Stimulated activated CD8-positive, alpha-beta memory T cell treated with anti-CD3 and anti-CD28 coated beads, Interleukin-7, amount 100 ng/mL, for 1 hour (primary cell): ENCODE measurements around the gene TRMT61B.

Experiments
- DNase-seq, 2 donors: peaks; one replicate each; pipeline ENCODE4 v3.0.0-alpha.2; 2020; ENCODE audit warnings: low read depth in 2 of 2

The TRMT61B gene

DNA sequence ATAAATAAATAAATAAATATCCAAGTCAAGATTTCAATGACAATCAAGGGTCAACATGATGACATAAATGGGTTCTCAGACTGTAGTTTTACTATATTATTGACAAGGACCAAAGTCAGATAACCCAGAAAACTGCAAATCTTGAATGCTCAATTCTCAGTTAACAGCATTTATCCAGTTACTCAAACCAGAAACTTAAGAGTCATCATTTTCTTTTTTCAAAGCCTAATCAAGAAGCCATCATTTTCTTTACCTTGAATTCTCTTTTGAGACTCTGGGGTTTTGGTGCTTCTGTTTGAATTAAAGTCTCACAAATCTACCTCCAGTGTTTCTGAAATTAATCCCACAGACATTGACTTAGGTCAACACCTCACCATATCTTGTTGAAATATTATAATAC lies 14.1 kb downstream of the TRMT61B start:
- DNase-seq, result no peak

DNA sequence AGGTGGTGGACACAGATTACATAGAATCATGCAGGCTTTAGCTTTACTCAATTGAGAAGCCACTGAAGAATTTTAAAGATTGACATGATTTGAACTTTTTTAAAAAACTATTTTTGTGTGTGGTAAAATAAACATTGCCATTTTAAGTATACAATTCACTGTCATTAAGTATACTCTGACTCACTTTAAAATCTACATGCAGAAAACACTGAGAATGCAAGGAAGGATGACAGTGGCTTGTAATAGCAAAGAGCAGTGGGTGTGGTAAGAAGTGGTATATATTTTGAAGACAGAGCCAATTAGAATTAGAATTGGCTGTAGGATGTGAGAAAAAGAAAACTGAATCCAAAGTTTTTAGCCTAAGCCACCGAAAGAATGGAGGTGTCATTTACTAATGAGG lies 14.9 kb downstream of the TRMT61B start:
- DNase-seq, result no peak

DNA sequence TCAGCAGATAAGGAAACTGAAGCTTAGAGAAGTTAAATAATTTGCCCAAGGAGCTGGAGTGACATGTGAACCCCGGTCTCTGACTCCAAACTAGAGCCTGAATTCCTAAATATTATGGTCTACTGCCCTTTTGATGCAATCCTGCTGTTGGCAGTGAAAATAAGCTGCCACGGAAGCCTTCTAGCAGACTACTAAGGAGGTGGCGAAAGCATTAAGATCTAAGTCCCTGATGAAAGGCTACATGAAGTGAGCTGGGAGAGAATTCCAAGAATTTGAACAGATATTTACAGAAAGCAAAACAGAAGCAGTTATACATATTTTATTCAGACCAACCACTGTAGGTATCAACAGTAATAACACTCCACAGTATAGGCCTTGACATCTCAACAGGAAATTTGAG lies 28.1 kb downstream of the TRMT61B start:
- no peak for DNase-seq

DNA sequence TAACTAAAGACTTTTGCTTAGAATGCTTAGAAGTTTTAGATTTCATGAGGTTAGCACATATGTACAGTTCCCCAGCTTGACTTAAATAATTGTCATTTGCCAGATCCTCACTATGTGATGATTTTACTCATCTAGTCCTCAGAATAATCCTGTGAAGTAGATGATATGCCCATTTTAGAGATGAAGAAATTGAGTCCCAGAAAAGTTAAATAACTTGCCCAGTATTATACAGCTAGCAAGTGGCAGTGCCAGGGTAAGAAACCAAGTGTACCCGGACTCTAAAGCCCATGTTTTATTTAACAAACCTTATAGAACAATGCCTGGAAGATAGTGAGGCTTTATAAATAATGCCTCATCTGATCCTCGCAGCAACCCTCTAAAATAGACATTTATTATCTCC lies 31.1 kb downstream of the TRMT61B start:
- no peak for DNase-seq

DNA sequence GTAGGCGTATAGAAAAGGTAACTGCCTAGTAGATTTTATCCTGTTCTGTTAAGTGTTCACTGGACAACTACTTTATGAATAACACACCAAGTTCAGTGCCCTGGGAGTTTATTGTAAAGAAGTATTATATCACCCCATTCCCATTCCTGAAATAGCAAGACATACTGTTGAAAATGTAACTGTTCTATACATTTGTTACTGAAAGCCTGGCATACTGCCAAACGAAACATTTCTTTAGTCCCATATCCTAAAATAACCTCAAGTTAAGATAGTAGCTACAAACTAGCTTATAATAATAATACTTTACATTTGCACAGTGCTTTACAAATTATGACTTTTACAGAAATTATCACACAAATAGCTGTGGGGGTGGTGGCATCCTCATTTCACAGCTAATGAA lies 34.3 kb downstream of the TRMT61B start:
- DNase-seq, result no peak

DNA sequence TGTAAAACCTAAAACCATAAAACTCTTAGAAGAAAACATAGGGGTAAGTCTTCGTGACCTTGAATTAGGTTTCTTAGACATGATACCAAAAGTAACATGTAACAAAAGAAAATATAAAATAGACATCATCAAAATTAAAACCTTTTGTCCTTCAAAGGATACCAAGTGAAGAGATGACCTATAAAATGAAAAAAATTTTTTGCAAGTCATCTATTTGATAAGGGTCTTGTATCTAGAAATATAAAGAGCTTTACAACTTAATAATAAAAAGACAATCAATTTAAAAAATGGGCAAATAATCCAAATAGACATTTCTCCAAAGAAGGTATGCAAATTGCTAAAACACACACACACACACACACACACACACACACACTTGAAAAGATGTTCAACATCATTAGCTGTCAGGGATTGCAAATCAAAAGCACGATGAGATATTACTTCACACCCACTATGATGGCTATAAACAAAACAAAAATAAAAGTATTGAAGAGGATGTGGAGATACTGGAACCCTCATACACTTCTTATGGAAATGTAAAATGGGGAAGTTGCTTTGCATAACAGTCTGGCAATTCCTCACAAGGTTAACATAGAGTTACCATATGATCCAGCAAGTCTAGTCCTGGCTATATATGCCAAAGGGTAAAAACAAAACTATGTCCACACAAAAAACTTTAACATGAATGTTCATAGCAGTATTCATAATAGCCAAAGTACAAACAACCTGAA lies 36.2 kb downstream of the TRMT61B start:
- DNase-seq, result no peak

DNA sequence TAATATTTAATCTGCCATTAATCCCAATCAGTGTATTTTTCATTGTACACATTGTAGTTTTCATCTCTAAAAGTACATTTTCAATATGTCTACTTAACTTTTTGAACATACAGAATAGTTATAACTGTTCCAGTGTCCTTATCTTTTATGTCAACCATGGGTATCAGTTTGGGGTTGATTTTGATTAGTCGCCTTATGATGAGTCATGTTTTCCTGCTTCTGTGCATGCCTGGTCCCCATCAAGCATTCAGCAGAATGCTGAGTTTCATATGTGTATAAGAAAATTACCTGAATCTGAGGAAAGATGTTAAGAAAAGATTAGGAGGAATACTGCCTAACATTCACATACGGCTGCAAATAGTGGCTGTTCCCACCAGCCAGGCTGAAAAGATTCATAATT lies 41.7 kb downstream of the TRMT61B start:
- no peak for DNase-seq

DNA sequence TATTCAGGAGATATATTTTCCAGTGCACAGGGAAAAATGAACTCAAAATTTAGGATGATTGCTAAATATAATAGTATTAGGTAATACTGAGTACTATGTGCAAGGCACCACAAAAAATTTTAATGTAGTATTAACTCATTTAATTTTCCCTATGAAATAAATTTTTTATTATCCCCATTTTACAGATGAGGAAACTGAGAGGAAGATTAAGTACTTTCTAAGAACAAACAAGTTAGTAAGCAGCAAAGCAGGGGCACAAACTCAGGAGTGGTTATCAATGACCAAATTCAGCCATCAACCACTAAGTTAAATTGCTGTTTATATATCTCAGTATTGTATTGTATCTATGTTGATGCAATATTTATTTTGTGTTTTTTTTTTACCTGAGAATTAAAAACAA lies 45.2 kb downstream of the TRMT61B start:
- no peak for DNase-seq

DNA sequence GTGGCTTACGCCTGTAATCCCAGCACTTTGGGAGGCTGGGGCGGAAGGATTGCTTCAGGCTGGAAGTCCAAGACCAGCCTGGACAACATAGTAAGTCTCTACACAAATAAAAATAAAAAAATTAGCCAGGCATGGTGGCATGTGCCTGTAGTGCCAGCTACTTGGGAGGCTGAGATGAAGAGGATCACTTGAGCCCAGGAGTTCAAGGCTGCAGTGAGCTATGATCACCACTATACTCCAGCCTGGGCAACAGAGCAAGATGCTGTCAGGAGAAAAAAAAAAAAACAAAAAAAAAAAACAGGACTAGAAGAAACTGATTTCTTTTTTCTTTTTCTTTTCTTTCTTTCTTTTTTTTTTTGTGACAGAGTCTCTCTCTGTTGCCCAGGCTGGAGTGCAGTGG lies 45.9 kb downstream of the TRMT61B start:
- no peak for DNase-seq

DNA sequence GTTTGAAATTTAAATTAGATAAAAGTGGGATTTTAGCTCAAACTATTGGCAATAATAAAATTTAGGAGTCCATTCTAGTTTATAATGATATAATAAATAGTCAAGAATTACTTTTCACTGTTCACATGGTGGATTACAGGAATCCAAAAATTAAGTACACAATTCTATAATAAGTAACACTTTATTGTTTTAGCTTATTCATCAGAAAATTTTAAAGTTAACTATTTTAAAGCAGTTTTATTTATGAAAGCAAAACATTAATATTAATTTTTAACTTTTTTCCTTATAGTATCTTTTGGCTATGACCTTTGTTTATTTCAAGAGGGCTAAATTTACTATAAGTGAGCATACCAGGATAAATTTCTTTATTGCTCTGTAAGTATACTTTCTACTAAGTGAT lies 48.1 kb downstream of the TRMT61B start:
- DNase-seq, result no peak

DNA sequence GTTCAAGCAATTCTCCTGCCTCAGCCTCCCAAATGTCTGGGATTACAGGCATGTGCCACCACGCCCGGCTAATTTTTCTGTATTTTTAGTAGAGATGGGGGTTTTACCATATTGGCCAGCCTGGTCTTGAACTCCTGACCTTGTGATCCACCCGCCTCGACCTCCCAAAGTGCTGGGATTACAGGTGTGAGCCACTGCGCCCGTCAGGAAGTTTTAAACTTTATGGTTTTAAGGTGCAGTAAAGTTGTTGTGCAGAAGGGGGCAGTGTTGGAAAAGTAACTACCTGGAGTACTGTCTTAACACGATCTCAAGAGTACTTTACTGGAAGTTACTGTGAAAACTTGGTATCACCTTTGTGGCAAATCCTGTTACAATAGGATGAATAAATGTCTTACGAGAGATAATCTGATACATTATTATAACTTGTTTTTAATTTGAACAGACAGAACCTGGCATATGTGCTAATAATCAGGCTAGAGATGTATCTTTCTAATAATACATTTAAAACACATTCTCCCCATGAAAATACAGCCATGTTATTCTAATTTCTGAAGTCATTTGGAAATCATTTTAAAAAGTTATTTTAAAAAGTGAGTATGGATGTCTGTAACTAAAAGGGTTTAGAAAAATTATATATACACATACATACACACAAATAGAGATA lies 48.7 kb downstream of the TRMT61B start:
- peak; percentile 16 to 37 for DNase-seq

DNA sequence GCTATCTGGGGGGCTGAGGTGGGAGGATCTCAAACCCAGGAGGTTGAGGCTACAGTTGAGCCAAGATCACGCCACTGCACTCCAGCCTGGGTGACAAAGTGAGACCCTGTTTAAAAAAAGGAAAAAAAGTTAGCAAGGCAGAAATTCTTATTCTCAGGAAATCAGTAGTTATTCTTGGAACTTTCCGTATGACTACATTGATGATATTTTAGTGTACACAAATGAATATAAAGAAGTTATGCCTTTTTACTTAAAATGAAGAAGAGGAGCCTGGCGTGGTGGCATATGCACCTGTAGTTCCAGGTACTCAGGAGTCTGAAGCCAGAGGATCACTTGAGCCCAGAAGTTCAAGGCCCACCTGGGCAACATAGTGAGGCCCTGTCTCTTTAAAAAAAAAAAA lies 52.1 kb downstream of the TRMT61B start:
- DNase-seq, result no peak

DNA sequence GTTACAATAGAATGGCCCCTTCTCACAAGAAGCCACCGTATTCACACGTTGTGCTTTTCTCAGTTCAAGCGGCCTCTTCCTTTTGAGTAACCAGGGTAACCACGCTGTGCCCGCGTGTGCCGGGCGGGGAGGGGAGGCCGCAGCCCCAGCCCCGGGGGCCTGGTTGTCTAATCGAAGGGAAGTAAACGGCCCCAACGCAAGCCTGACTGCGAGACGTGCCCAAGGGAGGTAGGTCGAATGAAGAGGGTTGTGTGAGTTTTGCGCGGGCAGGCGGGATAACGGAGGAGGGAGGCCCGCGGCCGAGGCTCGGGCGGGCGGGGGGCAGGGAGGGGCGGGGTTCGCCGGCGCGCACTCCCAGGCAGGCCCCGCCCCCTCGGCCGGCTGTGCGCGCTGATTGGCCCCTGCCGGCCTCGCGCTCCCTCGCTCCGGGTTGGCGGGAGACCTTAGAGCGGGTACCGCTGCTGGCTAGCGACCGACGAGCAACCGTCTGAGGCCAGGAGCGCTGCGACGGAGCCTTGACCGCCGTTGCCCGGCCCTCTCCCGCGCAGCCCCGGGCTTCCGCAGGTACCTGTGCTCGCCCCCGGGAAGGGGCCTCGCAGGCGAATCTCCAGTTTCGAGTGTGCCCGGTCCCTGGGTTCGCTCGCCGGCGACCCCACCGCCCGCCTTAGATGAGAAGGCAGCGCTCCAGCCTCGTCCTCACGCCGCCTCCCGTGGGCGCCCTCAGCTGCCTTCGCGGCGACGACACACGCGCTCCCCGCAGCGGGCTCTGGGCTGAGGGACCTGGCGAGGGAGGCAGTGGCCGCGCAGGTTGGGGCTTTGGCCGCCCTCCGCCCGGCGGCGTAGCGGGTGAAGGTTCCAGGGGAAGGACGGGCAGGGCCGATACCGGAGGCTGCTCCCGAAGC lies 59.5 kb downstream of the TRMT61B start, which contains the start of gene SPDYA:
TSS of gene SPDYA (plus strand) at position 451 of the 902 bp plus-strand sequence. CDS start 5,181 bp downstream, outside the sequence.
- peak; percentile 48 to 50 for DNase-seq

DNA sequence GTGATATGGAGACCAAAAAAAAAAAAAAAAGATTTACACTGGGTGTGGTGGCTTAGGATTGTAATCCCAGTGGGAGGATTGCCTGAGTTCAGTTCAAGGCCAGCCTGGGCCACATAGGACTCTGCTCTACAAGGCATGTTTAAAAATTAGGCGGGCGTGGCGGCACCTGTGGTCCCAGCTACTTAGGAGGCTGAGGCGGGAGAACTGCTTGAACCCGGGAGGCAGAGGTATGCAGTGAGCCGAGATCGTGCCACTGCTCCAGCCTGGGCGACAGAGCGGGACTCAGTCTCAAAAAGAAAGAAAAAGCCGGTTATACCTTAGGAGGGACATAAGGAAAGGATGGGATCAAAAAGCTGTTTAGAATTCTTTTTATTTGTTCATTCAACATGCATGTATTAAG lies 60.2 kb downstream of the TRMT61B start:
- DNase-seq, result no peak

DNA sequence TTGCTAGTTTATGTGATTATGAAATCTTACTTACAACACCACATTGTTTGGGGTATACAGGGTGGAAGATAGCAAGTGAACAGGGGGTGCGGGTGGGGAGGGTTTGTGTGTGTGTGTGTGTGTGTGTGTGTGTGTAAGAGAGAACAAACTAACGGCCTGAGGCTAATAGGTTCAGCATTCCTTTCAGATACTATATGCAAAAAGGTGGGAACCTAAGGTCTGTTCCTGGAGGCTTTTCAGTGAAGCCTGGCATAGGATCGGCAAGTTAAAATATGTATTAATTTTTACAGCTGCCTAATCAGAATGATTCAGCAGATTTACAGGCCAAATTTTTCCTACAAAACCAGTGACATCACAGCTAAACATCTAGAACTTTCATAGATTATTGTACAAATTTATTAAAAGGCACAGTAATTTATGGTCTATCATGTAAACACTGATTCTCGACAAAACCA lies 67.1 kb downstream of the TRMT61B start:
- no peak for DNase-seq

DNA sequence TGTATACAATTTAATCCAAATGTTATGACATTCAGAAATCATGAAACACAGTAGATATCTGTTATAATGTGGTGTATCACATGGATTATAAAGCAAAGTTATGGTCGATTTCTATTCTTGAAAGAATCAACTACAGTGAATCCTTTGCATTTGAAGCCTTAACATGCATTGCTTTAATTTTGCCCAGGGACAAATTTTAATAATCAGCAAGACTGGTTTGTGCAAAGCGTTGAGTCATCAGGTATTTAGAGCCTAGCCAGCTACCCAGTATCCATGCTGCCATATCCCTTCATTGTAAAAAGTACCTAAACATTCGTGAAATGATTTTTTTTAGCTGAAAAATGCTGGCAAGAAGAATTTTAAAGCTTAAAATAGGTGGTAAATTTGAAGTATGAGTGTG lies 68.4 kb downstream of the TRMT61B start:
- no peak for DNase-seq
